Heart right ventricle (tissue), 16 donors: ENCODE data around the gene CYSLTR2. TPM values are rescaled to one million over a fixed set of nuclear protein-coding genes. Genes with fewer than 3 reads are reported as not detected.

Experiments
- ATAC-seq, 8 donors: fragments of 200-7000 bp; cut with Tn5 transposase; one replicate each; pipeline ENCODE4 v1.9.1; 2020; ENCODE audit warnings: mild to moderate bottlenecking in 8 of 8, moderate library complexity in 8 of 8, moderate number of reproducible peaks in 1 of 8
- DNase-seq, 2 donors: peaks; one replicate each; pipeline ENCODE4 v3.0.0-alpha.2; 2020
- H3K27ac ChIP-seq, 10 donors: fragments of 200-600 bp; sonication (generic) in 2 of 10; one replicate each; pipeline versions ENCODE4 v1.5.0 to v1.8.0; 2020 to 2022; ENCODE audit warnings: mild to moderate bottlenecking in 3 of 10
- H3K27me3 ChIP-seq, 7 donors: fragments of 200-600 bp; one replicate each; pipeline ENCODE4 v1.8.0; 2021 to 2022; ENCODE audit warnings: mild to moderate bottlenecking in 2 of 7
- H3K36me3 ChIP-seq, 9 donors: fragments of 200-600 bp; sonication (generic) in 1 of 9; one replicate each; pipeline versions ENCODE4 v1.5.0 to v1.8.0; 2020 to 2022; ENCODE audit warnings: mild to moderate bottlenecking in 2 of 9
- H3K4me1 ChIP-seq, 9 donors: fragments of 200-600 bp; sonication (generic) in 1 of 9; one replicate each; pipeline versions ENCODE4 v1.5.0 to v1.8.0; 2020 to 2022; ENCODE audit warnings: mild to moderate bottlenecking in 4 of 9
- H3K4me3 ChIP-seq, 10 donors: fragments of 200-600 bp; sonication (generic) in 2 of 10; one replicate each; pipeline versions ENCODE4 v1.5.0 to v1.8.0; 2020 to 2022; ENCODE audit warnings: mild to moderate bottlenecking in 7 of 10, moderate library complexity in 2 of 10
- H3K9me3 ChIP-seq, 11 donors: fragments of 200-600 bp in 10 of 11; sonication (generic) in 2 of 11; one replicate each; pipeline versions ENCODE4 v1.5.0 to v1.8.0; 2013 to 2022; ENCODE audit warnings: mild to moderate bottlenecking in 2 of 11, control low read depth in 1 of 11, moderate library complexity in 1 of 11
- WGBS, 2 donors: extraction: QIAGEN DNeasy Blood & Tissue Kit; methylation state at CpG; one replicate each; pipeline ENCODE4 v1.1.7; 2013; ENCODE audit warnings: inconsistent platforms in 1 of 2; 5-methylcytosine and 5-hydroxymethylcytosine counted together
- intact Hi-C, 10 donors: fragments of 100-400 bp; cut with DNase I; formaldehyde crosslinking; loops; one replicate each; pipeline versions ENCODE4 v1.11.1 to v1.14.2; 2022
- polyA plus RNA-seq, 2 donors: library from polyadenylated mRNA; stranded (reverse); fragments of 200-250 nt; gene quantifications; one replicate each; pipeline ENCODE4 v1.2.3, GENCODE V29; 2013
- total RNA-seq, 10 donors: library from RNA; stranded (reverse); fragmentation: NEBNext Ultra II Directional in 3 of 10; extraction: Animal tissue kit (Norgen Biotek cat#: 25700) in 3 of 10; gene quantifications; one replicate each; pipeline versions ENCODE4 v1.2.1 to v1.2.4, GENCODE V29; 2021 to 2023
- TF ChIP-seq, protein P1 (sequence below), 9 donors: fragments of 200-600 bp; sonication (generic) in 2 of 9; IDR thresholded peaks; one replicate each; pipeline versions ENCODE4 v1.5.0 to v1.8.0; 2021 to 2022; ENCODE audit warnings: antibody characterized with exemption in 9 of 9, mild to moderate bottlenecking in 5 of 9, moderate library complexity in 1 of 9
- donor health status: Arrhythmogenic right ventricular cardiomyopathy.
- donor health status: ischemic (EF 13 %, LVEDD 7.1; RV severe dilation, severe dysfunction).
- donor health status: healthy with polysubstance abuse.
- donor health status: DM: no; HTN: yes; CAD: no.
- donor health status: DM: no; HTN: no; CAD: no.
- donor health status: ischemic (EF 25% LVEDD 6.9; RV normal size, moderate dysfunction).
- donor health status: ischemic (EF 25% LVEDD 5.7; RV mildly dilated, moderate dysfunction).
- donor health status: healthy.
- donor health status: DM: yes; HTN: yes; CAD: no.
- donor health status: Ischemic cardiomyopathy.
- donor health status: ischemic (EF 35%, LVEDD 5.7; RV mildly dilated, moderate dysfunction).
- donor health status: nonischemic (EF 11% LVEDD 7.7; RV severe dilation, severe dysfunction).
- donor health status: DM: yes; HTN: yes; CAD: no.
- donor health status: PGD.
- donor health status: ischemic (EF 29% LVEDD 5.4; RV normal size, mild dysfunction).
- donor health status: nonischemic (EF 23%, LVEDD 6.1; RV moderate dilation, normal function).

The CYSLTR2 gene
- total and polyA plus RNA-seq, 12 donors = 1.1 to 10.7 (median 6.2) TPM

DNA sequence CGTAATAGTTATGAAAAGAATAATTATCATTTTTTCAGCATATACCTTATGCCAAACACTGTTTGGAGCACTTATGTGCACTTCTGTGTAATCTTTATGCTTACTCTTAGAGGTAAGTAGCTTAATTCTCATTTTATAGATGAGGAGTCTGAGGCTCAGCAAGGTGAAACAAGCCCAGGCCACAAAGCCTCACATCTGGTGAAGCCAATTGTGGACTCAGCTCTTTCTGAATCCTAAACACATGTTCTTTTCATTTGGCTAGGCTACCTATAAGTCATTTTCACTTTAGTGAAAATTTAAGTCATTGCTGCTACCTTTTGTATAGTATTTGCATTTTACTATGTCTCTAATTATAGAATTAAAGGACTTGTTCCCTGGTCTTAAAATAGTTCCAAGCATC, 84.0 kb downstream of the CYSLTR2 start:
- Histone ChIP-seq H3K9me3 (no peaks in the 10 kb centered on the region), H3K36me3 (no peaks in the 10 kb centered on the region), H3K27ac (no peak overlapping the region), H3K27me3 (no peaks in the 10 kb centered on the region), H3K4me1 (peaks cover 0 to 25% (median 17%) of the 10 kb centered on the region in 9 donors), H3K4me3 (no peak overlapping the region)
- no peak for ATAC-seq
- intact Hi-C loops = loop anchor here in 1 of 10 donors (10.0 kb wide), 1 partner anchor 143 kb away; no protein-coding TSS in a partner anchor
- TF ChIP-seq, protein P1, sequence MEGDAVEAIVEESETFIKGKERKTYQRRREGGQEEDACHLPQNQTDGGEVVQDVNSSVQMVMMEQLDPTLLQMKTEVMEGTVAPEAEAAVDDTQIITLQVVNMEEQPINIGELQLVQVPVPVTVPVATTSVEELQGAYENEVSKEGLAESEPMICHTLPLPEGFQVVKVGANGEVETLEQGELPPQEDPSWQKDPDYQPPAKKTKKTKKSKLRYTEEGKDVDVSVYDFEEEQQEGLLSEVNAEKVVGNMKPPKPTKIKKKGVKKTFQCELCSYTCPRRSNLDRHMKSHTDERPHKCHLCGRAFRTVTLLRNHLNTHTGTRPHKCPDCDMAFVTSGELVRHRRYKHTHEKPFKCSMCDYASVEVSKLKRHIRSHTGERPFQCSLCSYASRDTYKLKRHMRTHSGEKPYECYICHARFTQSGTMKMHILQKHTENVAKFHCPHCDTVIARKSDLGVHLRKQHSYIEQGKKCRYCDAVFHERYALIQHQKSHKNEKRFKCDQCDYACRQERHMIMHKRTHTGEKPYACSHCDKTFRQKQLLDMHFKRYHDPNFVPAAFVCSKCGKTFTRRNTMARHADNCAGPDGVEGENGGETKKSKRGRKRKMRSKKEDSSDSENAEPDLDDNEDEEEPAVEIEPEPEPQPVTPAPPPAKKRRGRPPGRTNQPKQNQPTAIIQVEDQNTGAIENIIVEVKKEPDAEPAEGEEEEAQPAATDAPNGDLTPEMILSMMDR (IDR thresholded peaks at IDR 0.05) = no peak
- DNase-seq = no peak
- 90 to 97% methylated on average over 1 of the region's 1 CpG for WGBS, 2 donors

DNA sequence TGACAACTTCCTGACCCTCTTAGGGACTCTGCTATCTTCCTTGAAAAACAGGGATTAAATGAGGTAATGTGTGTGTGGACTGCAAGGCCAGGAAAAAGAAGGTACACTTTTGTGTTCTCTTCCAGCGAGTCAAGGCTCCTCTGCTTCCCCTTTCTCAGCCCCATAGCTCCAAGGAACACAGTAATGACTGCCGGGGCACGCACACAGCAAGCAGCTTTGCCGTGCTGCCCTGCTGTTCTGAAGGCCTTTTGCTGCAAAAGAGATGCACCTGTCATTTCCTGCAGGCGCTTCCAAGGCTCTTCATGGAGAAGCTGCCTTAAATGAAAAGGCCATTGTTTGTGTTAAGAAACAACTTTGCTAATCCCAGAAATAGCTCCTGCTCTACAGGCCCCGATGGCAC, 84.6 kb downstream of the CYSLTR2 start:
- DNase-seq = no peak
- 45 to 64% methylated on average over 6 of the region's 6 CpGs for WGBS, 2 donors
- Histone ChIP-seq H3K4me3 (no peak overlapping the region), H3K27me3 (no peaks in the 10 kb centered on the region), H3K36me3 (no peaks in the 10 kb centered on the region), H3K4me1 (peaks cover 0 to 25% (median 17%) of the 10 kb centered on the region in 9 donors), H3K9me3 (no peaks in the 10 kb centered on the region), H3K27ac (no peak overlapping the region)
- TF ChIP-seq, protein P1 (IDR thresholded peaks at IDR 0.05) = no peak
- intact Hi-C loops = loop anchor here in 1 of 10 donors (10.0 kb wide), 1 partner anchor 144 kb away; no protein-coding TSS in a partner anchor
- ATAC-seq = peak in 1 of 8 donors; percentile 20

DNA sequence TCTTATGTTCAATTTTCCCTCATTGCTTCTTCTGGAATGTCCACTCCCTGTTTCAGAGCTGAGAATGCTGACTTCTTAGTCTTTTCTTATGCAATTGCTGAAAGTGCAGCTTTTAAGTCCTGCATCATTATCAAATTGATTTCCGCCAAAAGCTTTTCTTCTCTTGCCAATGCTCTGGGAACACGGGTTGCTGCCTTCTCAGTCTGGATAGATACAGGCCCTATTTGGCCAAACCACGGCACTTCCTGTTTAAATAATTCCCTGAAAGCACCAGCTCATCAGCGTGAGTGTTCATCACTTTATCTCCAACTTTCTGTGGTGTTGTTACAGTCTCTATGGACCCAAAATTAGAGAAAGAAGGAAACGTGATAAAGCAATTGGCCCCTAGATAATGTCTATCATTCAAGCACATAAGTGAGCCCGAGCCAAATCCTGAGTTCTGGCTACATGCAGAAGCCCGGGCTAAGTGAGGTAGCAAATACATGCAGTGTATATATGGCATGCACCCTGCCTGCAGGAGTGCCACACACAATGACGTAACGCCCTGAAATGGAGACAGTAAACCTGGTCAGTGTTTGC, 85.7 kb downstream of the CYSLTR2 start:
- H3K4me3 ChIP-seq = no peak overlapping the region
- no peaks in the 10 kb centered on the region for H3K27me3 ChIP-seq
- DNase-seq (no peak), ATAC-seq (peak; percentile 41 to 80 (median 63))
- peak overlapping the region in 3 of 10 donors; percentile 5 to 37 (median 13) for H3K27ac ChIP-seq
- intact Hi-C loops = loop anchor here in 1 of 10 donors (10.0 kb wide), 1 partner anchor 145 kb away; no protein-coding TSS in a partner anchor
- WGBS, 2 donors = 37 to 44% methylated on average over 9 of the region's 9 CpGs
- peaks cover 0 to 25% (median 17%) of the 10 kb centered on the region in 9 donors for H3K4me1 ChIP-seq
- no peaks in the 10 kb centered on the region for H3K36me3 ChIP-seq
- TF ChIP-seq, protein P1 (IDR thresholded peaks at IDR 0.05) = no peak
- no peaks in the 10 kb centered on the region for H3K9me3 ChIP-seq

DNA sequence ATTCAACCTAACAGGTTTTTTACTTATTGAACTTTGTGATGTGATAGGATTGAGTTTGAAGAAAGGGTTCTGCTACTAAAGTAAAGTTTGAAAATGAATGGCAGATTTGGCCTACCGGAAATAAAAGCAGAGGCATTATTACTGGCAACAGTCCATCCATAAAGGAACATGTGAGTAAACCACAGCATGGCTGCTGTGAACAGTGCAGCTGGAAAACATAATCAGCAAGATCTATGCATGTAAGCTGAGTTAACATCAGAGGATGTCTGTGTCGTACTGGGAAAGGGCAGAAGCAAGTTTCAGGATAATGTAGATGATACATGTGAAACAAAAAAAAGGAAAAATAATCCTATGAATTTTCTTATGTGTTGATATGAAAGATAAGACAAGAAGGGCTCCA, 87.6 kb downstream of the CYSLTR2 start:
- TF ChIP-seq, protein P1 (IDR thresholded peaks at IDR 0.05) = no peak
- no peak overlapping the region for H3K4me3 ChIP-seq
- intact Hi-C loops = no loop called here
- no peaks in the 10 kb centered on the region for H3K36me3 ChIP-seq
- no peaks in the 10 kb centered on the region for H3K9me3 ChIP-seq
- no peaks in the 10 kb centered on the region for H3K27me3 ChIP-seq
- 55 to 63% methylated on average over 2 of the region's 2 CpGs for WGBS, 2 donors
- peaks cover 0 to 26% (median 17%) of the 10 kb centered on the region in 9 donors for H3K4me1 ChIP-seq
- DNase-seq = no peak
- ATAC-seq = no peak
- H3K27ac ChIP-seq = peak overlapping the region in 1 of 10 donors; percentile 33
